ENCODE data around the gene DCUN1D4. TPM values are rescaled to one million over a fixed set of nuclear protein-coding genes. Genes with fewer than 3 reads are reported as not detected.

Gene DCUN1D4
- total and polyA plus RNA-seq, 4 donors = 15.2 to 33.9 (median 21.8) TPM

DNA sequence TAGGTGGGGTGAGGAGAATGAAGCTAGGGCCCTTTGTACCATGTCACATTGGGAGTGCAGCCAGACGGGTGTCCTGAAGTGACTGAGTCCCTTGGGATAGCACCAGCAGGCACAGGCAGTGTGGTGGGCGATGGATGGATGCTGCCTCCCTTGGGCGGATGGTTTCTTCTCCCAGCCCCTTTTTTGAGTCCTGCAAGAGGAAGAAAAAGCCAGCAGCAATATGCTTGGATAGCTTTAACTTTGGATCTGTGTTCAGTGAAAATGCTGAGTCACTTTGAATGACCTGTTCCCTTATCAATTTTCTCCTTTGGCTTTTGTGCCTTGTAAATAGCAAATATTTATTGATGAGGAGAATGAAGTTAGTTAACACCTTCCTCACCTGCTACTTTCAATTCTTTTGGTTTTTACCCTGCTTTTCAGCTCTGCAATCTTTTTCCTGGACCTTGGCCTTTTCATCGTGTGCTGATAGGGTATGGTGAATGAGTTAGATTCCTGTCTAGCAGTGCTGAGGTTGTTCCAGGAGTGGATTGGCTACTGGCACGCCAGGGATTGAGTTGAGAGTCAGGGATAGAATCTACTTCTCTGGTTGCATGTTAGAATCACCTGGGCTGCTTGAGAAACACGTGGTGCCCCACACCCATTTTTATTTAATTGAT lies 10.2 kb downstream of the DCUN1D4 start (continued):
- TF ChIP-seq, protein P1, sequence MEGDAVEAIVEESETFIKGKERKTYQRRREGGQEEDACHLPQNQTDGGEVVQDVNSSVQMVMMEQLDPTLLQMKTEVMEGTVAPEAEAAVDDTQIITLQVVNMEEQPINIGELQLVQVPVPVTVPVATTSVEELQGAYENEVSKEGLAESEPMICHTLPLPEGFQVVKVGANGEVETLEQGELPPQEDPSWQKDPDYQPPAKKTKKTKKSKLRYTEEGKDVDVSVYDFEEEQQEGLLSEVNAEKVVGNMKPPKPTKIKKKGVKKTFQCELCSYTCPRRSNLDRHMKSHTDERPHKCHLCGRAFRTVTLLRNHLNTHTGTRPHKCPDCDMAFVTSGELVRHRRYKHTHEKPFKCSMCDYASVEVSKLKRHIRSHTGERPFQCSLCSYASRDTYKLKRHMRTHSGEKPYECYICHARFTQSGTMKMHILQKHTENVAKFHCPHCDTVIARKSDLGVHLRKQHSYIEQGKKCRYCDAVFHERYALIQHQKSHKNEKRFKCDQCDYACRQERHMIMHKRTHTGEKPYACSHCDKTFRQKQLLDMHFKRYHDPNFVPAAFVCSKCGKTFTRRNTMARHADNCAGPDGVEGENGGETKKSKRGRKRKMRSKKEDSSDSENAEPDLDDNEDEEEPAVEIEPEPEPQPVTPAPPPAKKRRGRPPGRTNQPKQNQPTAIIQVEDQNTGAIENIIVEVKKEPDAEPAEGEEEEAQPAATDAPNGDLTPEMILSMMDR (IDR thresholded peaks at IDR 0.05; ENCODE audit: low read depth, low read length, missing input control) = no peak
- TF ChIP-seq, protein P2, sequence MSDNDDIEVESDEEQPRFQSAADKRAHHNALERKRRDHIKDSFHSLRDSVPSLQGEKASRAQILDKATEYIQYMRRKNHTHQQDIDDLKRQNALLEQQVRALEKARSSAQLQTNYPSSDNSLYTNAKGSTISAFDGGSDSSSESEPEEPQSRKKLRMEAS (IDR thresholded peaks at IDR 0.05) = peak; percentile 79
- TF ChIP-seq RXRA (IDR thresholded peaks at IDR 0.05) = peak; percentile 41 to 64

DNA sequence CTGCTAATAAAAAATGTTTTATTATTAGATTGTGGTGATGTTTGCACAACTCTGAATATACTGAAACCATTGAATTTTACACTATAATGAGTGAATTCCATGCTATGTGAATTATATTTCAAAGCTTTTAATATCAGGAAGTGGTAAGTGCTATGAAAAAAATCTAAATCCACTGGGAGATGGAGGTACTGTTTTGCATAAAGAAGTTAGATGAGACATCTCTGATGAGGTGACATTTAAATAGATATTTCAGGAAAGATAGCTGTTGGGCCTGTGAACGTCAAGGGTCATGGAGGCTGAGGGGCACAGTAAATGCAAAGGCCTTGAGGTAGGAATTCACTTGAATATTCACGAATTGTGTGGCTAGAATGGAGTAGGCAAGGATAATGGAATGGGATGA lies 12.3 kb downstream of the DCUN1D4 start:
- Histone ChIP-seq H3K27ac (ENCODE audit: low read depth in 1 of 2, low read length in 2 of 2) (no peak overlapping the region), H3K9ac (ENCODE audit: low read depth in 1 of 2, low read length in 2 of 2) (no peak overlapping the region), H3K36me3 (ENCODE audit: control insufficient read depth in 4 of 4, insufficient read depth in 3 of 4, low read depth in 1 of 4, low read length in 3 of 4) (no peaks in the 10 kb centered on the region), H3K4me1 (ENCODE audit: control insufficient read depth in 4 of 4, insufficient read depth in 4 of 4, low read length in 3 of 4) (peaks cover 21 to 69% (median 53%) of the 10 kb centered on the region in 4 donors), H3K27me3 (ENCODE audit: control insufficient read depth in 4 of 4, insufficient read depth in 4 of 4, low read length in 3 of 4) (no peaks in the 10 kb centered on the region), H3K4me3 (ENCODE audit: low read depth in 1 of 3, low read length in 3 of 3) (no peak overlapping the region), H3K9me3 (ENCODE audit: control insufficient read depth in 4 of 4, low read length in 3 of 4) (no peaks in the 10 kb centered on the region)
- WGBS = 94% methylated on average over 2 of the region's 2 CpGs
- DNase-seq (ENCODE audit: low spot score) = no peak
- TF ChIP-seq, protein P3, sequence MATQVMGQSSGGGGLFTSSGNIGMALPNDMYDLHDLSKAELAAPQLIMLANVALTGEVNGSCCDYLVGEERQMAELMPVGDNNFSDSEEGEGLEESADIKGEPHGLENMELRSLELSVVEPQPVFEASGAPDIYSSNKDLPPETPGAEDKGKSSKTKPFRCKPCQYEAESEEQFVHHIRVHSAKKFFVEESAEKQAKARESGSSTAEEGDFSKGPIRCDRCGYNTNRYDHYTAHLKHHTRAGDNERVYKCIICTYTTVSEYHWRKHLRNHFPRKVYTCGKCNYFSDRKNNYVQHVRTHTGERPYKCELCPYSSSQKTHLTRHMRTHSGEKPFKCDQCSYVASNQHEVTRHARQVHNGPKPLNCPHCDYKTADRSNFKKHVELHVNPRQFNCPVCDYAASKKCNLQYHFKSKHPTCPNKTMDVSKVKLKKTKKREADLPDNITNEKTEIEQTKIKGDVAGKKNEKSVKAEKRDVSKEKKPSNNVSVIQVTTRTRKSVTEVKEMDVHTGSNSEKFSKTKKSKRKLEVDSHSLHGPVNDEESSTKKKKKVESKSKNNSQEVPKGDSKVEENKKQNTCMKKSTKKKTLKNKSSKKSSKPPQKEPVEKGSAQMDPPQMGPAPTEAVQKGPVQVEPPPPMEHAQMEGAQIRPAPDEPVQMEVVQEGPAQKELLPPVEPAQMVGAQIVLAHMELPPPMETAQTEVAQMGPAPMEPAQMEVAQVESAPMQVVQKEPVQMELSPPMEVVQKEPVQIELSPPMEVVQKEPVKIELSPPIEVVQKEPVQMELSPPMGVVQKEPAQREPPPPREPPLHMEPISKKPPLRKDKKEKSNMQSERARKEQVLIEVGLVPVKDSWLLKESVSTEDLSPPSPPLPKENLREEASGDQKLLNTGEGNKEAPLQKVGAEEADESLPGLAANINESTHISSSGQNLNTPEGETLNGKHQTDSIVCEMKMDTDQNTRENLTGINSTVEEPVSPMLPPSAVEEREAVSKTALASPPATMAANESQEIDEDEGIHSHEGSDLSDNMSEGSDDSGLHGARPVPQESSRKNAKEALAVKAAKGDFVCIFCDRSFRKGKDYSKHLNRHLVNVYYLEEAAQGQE (IDR thresholded peaks at IDR 0.05) = no peak
- TF ChIP-seq, protein P4, sequence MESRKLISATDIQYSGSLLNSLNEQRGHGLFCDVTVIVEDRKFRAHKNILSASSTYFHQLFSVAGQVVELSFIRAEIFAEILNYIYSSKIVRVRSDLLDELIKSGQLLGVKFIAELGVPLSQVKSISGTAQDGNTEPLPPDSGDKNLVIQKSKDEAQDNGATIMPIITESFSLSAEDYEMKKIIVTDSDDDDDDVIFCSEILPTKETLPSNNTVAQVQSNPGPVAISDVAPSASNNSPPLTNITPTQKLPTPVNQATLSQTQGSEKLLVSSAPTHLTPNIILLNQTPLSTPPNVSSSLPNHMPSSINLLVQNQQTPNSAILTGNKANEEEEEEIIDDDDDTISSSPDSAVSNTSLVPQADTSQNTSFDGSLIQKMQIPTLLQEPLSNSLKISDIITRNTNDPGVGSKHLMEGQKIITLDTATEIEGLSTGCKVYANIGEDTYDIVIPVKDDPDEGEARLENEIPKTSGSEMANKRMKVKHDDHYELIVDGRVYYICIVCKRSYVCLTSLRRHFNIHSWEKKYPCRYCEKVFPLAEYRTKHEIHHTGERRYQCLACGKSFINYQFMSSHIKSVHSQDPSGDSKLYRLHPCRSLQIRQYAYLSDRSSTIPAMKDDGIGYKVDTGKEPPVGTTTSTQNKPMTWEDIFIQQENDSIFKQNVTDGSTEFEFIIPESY (IDR thresholded peaks at IDR 0.05) = no peak
- no peak for TF ChIP-seq TAF1 (conservative IDR thresholded peaks at IDR 0.05)
- no peak for TF ChIP-seq NR2F2 (IDR thresholded peaks at IDR 0.05)
- no peak for TF ChIP-seq HNF4A (conservative IDR thresholded peaks at IDR 0.05)
- no peak for TF ChIP-seq GABPA (IDR thresholded peaks at IDR 0.05 in 1 of 2, conservative IDR thresholded peaks at IDR 0.05 in 1 of 2)
- TF ChIP-seq, protein P2 (IDR thresholded peaks at IDR 0.05) = no peak
- TF ChIP-seq, protein P5, sequence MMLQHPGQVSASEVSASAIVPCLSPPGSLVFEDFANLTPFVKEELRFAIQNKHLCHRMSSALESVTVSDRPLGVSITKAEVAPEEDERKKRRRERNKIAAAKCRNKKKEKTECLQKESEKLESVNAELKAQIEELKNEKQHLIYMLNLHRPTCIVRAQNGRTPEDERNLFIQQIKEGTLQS (IDR thresholded peaks at IDR 0.05) = no peak
- TF ChIP-seq HNF4G (IDR thresholded peaks at IDR 0.05) = no peak
- no peak for TF ChIP-seq RAD21 (IDR thresholded peaks at IDR 0.05)
- no peak for TF ChIP-seq YY1 (IDR thresholded peaks at IDR 0.05)
- no peak for TF ChIP-seq SP1 (IDR thresholded peaks at IDR 0.05)
- TF ChIP-seq, protein P1 (IDR thresholded peaks at IDR 0.05; ENCODE audit: low read depth, low read length, missing input control) = no peak
- TF ChIP-seq FOXA2 (IDR thresholded peaks at IDR 0.05) = no peak
- TF ChIP-seq RXRA (IDR thresholded peaks at IDR 0.05) = no peak
- no peak for TF ChIP-seq EGR1 (IDR thresholded peaks at IDR 0.05; ENCODE audit: low read depth in 2 of 2)
- TF ChIP-seq JUND (IDR thresholded peaks at IDR 0.05) = no peak
- no peak for TF ChIP-seq FOXA1 (IDR thresholded peaks at IDR 0.05)

All from liver (tissue), 9 donors.